Measurements from ENCODE around the gene PTRH2.

GRCh38 chr17:59754552-59754951, 47.3 kb upstream of the PTRH2 start:
- TF ChIP-seq CTCF (IDR thresholded peaks at IDR 0.05) (no peak), POLR2A (IDR thresholded peaks at IDR 0.05) (no peak)
